Choroid plexus epithelial cell (primary cell): ENCODE results near the gene ZFHX2.

Source experiments
- DNase-seq: peaks from one replicate; pipeline ENCODE4 v3.0.0-alpha.2; 2010; ENCODE audit warnings: low read depth
- H3K4me3 ChIP-seq: 2 replicates; pipeline ENCODE4 v1.5.1; 2011; ENCODE audit warnings: low read depth, mild to moderate bottlenecking, control low read depth, low read length, moderate library complexity
- CTCF ChIP-seq: conservative IDR thresholded peaks from 2 replicates; pipeline ENCODE4 v1.5.1; 2011; ENCODE audit warnings: low read depth, mild to moderate bottlenecking, control low read depth, inconsistent platforms, low read length, moderate library complexity

ZFHX2 gene

GRCh38 chr14:23548351-23549318 is 2.9 kb downstream of the ZFHX2 start:
- no peak for TF ChIP-seq CTCF
- DNase-seq = peak; percentile 58
- no peak overlapping the region for H3K4me3 ChIP-seq

GRCh38 chr14:23547924-23548323 is 3.6 kb downstream of the ZFHX2 start:
- no peak for TF ChIP-seq CTCF
- DNase-seq = no peak
- H3K4me3 ChIP-seq = no peak overlapping the region

- no peak for DNase-seq
These were observed 5.0 kb downstream of the ZFHX2 start for GRCh38 chr14:23546450-23547035.

GRCh38 chr14:23545740-23546365 is 5.7 kb downstream of the ZFHX2 start:
- no peak overlapping the region for H3K4me3 ChIP-seq
- TF ChIP-seq CTCF = no peak
- no peak for DNase-seq

More at GRCh38 chr14:23546450-23547035, 5.0 kb downstream of the ZFHX2 start:
- TF ChIP-seq CTCF = no peak
- H3K4me3 ChIP-seq = no peak overlapping the region

- no peak for TF ChIP-seq CTCF
- H3K4me3 ChIP-seq = no peak overlapping the region
- peak; percentile 23 for DNase-seq
These were observed 6.8 kb downstream of the ZFHX2 start for GRCh38 chr14:23544511-23545447.

- no peak for DNase-seq
- no peak for TF ChIP-seq CTCF
- no peak overlapping the region for H3K4me3 ChIP-seq
These were observed 8.2 kb downstream of the ZFHX2 start for GRCh38 chr14:23543403-23543802.
